HG03139 (cell line): ENCODE results near the gene ABR.
"Not testable (repeated sequence)": the region's sequence is repeated elsewhere in the genome, so short reads cannot be mapped to it uniquely, and the experiment has no call there.

ENCODE experiments used
- ATAC-seq: cut with Tn5 transposase; IDR thresholded peaks from one replicate; pipeline ENCODE4 v1.9.1; 2021; ENCODE audit not compliant: unreplicated experiment

Gene ABR

DNA sequence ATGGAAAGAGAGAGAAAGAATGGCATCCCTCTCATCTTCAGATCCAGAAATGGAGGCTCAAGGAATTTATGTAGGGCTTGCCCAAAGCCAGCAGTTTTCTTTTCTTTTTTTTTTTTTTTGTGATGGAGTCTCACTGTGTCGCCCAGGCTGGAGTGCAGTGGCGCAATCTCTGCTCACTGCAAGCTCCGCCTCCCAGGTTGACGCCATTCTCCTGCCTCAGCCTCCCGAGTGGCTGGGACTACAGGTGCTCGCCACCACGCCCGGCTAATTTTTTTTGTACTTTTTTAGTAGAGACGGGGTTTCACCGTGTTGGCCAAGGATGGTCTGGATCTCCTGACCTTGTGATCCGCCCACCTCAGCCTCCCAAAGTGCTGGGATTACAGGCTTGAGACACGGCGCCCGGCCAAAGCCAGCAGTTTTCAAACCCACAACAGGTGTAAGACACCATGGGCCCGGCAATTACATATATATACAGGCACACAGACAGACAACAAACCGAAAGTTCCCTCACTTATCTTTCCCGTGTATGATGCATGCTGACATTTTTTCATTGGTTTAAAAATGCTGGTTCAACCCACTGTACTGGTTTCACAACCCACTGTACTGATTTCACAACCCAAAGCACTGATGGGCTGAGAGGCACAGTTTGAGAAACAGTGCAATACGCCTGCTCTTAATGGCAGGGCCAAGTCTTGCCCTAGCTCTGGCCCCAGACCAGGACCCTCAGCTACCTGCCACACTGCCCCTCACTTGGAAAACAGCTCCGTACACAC, 81.6 kb downstream of the ABR start:
- ATAC-seq = not testable (repeated sequence)

DNA sequence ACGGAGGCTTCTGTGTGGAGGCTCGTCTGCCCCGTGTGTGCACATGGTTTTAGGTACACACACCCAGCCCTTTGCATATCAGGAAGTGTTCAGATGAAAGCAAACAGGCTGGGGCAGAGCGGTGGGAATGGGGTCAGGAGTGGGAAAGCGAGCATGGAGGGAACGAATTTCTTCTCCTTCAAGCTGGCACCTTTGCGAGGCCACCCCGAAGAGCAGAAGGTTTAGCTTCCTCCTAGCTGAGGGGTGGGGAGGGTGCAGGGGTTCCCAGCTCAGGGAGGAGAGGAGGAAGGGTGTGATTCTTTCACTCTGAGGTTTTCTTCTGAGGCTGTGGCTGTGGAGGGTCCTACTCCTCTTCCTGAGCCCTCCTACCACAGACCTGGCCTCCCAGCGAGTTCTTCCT, 83.6 kb downstream of the ABR start:
- no peak for ATAC-seq

DNA sequence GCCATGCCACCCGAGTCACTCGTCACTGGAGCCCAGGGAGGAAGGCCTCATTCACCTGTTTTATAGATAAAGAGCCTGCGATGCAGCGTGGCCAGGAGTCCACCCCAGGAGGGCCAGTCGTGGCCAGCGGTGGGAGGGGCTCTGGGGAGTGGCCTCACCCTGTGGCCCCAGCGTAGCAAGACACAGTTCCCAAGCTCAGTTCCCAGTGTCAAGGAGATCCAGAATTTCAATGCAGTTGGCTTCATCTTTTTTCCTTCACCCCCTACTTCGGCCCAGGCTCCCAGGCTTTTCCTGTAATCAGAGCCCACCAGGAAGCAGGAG, 84.0 kb downstream of the ABR start:
- no peak for ATAC-seq

DNA sequence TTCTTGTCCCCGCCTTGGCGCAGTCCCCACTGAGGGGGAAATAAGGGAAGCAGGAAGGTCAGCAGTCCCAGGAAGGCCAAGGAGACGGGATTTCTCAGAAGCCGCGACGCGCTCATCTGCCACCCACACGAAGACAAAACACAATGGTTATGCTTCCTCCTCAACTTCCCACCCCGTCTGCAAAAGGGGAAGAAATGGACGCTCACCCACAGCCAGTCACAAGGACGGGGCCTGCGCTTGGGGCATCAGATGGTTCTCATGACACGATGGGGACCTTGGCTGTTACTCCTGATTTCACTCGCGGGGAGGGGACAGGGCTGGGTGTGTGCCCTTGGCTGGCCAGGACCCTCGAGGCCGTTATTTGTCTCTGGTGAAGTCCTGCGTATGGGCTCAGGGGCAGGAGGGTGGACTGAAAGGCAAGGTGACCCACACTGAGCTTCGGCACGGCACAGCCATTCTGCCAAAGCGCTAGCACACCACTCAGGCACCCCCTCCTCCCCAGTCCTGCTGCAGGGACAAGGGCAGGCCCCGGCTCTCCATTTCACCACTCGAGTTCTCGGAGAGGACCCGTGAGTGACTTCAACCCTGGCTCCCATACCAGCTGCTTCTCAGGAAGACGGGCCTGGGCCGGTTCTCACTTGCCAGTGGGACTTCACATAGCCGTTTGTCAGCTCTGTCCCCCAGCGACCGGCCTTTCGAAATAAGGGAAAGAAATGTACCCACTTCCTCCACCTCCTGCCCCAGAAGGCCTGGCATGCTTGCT, 84.5 kb downstream of the ABR start:
- no peak for ATAC-seq

DNA sequence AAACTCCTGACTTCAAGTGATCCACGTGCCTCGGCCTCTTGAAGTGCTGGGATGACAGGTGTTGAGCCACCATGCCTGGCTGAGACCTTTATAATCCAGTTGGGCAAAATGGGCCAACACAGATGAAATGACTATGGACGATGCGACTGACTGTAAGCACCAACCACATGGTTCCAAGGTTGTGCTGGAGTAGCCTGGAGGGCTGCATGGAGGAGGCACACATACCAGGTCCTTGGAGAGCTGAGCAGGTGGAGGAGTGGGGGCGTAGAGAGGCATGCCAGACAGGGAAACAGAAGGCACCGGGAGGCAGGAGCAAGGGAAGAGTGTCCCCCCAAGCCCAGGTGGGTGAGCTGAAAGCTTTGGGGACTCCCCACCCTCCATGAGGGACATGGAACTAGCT, 85.2 kb downstream of the ABR start:
- no peak for ATAC-seq

DNA sequence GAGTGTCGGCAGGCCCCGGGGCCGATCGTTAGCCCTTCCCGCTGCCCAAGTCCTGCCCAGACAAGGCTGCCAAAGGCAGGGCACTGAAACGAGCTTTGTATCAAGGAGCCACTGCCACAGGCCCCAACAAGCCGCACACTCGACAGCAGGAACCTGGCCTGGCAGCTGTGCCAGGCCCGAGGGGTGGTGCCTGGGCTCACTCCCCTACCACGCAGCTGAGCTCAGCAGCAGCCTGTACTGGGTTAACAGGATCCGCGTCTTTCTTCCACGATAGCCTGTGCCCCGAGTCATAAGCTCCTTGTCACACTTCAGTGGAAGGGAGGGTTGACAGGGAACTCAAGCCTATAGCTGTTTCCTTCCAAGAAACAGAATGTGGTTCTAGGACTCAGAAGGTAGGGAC, 87.9 kb downstream of the ABR start:
- ATAC-seq = no peak

DNA sequence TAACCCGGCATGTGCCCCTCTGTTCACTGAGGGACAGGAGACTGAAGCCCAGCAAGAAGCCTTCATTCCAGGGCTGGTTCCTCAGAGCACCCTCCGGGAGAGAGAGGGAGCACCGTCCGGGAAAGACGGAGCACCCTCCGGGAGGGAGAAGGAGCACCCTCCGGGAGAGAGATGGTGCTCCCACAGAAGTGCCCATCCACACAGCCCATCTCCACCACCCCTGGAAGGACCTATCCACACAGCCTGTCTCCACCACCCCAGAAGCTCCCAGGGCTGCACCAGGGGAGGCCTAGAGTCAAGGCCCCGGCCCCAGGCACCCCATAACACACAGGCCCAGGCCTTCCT, 88.6 kb downstream of the ABR start:
- ATAC-seq = no peak

DNA sequence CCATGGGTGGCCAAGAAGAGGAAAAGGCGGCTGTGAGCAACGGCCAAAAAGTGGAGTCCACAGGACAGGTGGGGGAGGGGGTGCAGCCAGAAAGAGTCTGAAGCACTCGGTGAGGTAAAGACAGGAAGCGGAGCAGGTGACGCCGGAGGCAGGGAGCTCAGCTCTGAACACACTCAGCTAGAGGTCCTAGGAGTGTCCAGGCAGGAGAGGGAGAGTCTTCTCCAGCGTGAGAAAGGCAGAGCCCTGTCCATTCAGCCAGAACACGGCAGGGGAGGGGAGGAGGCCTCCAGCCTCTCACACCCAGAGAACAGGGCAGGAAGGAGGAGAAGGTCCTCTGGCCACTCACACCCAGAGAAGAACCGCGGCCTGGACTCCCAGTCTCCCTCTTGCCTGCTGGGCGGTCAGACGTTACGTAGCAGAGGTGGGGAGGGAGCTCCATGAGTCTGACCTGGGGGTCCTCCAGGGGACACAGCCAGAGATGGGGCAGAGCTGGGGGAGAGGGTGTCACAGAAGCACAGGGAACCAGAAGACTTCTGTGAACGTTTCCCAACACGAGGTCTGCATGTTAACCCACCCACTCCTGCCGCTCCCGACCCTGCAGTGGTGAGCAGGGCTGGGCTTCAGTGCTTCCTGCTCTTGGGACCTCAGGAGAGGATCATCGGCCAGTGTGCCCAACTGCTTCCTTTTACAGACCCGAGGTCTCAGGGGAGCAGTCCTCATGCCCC, 89.2 kb downstream of the ABR start:
- ATAC-seq = no peak

DNA sequence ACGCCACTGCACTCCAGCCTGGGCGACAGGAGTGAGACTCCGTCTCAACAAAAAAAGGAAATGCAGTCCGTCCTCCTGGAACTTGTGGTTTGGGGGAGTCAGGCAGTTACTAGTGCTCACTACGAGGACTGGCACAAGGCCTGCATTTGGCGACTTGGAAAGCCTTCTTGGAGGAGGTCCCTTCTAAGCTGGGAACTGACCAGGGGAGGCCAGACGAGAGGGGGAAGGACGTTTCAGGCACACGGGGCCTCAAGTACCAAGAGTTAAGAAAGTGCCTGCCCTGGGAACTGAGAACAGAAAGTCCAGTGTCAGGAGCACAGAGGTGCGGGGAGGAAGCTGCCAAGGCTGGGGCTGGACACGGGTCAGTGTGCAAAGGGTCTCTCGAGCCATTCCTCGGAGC, 89.9 kb downstream of the ABR start:
- no peak for ATAC-seq

DNA sequence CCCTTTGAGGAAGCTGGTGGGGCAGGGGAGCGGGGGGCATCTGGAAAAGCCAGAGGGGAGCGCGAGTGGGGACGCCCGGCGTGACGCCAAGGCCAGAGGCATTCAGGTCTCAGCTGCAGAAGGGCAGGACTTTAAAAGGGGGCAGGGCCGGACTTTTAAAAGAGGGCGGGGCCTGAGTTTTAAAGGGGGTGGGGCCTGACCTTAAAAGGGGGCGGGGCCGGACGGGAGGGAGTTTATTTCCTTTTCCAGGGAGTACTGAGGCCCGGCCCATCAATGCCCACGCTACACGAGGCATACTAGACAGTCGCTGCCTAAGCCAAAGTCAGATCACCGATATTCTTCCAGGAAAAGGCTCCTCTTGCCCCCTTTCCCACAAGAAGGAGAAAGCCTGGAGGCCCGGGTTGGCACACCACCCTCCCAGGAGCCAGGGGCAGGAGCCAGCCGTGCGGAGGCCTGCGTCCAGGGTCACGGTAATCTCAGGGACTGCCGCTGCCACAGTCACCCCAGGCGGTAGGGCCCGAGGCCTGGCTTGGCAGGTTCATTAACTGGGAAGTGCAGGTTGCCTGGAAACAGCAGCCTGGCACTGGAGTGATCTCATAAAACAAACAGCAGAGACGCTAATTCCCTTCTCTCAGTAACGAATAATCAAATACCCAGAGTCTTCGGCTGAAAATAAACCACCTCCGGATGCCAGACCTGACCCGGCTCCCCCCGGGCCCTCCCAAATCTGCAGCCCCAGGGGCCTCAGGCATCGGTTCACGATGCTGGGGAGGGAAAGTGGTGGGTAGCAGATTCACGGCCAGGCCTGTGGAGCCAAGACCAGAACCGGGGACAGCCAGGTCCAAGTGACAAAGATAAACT, 92.2 kb downstream of the ABR start:
- ATAC-seq = no peak

DNA sequence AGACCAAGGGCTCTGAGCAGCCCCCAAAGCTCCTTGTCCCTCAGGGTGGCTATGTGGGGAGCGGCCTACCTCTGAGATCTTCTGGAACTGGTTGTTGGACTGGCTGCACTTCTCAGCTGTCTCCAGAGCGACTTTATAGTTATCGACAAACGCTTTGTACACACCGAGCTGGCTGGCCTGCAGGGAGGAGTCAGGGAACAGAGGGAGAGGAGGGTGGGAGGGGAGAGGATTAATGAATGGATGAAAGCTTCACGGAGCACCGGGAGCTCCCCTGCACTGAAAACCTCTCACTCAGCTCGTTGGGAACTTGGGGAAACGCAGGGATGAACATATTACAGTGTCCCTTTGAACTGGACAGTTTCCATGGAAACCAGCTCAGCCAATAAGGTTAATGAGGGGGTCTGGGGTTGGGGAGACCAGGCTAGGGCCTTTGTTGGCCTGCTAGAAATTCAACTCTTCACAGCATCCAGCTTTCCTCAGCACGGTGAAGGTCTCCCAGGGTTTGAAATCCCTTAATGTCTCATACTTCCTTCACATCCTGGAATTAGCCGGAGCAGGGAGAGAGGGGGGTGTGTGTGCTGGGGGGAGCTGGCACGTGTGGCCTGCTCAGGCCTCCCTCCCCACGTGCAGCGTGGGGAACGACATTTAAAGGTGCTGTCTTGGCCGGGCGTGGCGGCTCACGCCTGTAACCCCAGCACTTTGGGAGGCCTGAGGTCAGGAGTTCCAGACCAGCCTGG, 96.2 kb downstream of the ABR start:
- ATAC-seq = no peak

DNA sequence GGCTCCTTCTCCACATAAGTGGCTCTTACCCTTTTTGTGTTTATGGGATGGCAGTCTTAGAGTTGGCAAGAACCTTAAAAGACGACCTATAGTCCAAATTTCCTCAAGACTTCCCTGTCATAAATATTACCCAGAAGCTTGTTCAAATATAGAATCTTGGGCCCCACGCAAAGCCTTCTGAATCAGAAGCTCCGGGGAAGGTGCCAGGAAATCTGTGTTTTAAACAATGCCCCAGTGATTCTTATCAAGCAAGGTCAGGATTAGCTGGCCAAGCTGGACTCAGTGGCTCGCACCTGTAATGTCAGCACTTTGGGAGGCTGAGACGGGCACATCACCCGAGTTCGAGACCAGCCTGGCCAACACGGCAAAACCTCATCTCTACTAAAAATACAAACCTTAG, 97.2 kb downstream of the ABR start:
- ATAC-seq = no peak

DNA sequence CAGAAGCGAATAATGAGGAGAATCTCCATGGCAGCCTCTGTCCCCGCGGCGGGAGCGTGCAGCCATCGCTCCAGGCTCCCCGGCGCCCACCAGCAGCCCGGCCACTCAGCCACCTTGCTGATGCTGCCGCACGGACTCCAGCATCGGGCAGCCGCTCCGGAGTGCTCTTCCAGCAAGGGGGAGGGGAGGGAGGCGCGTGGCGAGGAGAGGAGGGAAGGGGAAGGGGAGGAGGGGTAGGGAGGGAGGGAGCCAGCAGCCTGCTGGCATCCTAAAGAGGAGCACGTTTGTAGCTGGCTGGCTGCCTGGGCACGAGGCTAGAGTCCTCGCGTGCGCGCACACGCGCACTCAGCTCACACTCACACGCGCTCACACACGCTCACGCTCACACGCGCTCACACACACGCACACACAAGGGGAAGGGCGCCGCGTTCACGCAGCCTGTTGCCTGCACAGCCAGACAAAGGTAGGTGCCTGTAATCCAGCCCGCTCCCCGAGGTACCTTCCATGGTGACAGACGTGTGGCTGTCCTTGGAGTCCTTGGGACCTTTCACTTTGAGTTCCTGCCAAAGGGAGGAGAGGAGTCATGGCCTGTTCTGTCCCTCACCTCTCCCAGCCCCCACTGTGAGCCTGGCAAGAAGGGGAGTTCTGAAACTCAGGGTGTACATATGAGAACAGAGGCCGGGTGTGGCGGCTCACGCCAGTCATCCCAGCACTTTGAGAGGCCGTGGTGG, 100.8 kb downstream of the ABR start:
- ATAC-seq = no peak

DNA sequence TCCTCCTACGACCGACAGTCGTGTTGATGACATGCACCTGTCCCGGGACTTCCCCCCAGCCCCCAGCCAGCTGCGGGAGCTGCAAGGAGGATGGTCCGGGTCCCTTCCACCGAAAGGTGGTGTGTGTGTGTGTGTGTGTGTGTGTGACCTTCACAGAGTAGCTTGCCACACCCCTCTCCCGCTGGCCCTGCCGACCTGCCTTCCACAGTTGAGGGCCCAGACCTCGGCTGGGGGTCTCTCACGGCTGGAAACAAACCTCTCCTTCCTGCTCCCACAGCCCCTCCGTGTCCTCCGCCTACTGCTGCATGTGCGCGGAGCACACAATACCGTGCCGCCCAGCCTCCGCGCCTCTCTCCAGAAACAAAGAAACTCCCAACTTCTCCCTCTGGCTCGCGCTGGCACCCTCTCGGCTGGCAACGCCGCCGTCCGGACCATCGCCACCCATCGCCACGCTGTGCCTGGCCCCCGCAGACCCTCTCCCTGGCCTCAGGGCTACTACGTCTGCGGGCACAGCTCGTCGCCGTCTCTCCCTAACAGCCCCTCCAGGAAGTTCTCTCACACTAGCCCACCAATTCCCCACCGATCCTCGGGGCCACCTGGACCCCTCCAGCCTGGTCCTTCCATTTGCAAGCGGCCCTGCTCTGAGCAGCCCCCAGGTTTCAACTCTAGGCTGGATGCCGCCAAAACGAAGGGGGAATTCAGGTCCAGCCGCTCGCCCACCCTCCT, 101.6 kb downstream of the ABR start:
- no peak for ATAC-seq

DNA sequence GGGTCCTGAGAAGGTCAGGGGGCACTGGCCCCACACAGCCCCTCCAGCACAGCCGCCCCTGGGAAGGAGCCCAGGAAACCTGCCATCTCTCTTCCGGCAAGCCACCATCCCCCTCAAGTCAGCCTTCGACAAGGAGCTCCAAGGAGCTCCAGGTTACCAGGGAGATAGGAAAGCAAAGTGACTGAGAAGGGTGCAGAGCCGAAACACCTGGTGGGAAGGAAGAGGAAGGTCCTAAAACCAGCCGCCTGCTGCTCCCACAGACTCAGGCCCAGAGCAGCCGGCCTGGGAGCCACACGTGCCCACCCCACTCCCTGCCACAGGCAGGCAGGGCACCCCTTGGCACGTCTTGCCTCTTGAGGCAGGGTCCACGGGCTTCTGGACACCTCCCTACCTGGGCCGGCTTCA, 102.2 kb downstream of the ABR start:
- ATAC-seq = no peak

DNA sequence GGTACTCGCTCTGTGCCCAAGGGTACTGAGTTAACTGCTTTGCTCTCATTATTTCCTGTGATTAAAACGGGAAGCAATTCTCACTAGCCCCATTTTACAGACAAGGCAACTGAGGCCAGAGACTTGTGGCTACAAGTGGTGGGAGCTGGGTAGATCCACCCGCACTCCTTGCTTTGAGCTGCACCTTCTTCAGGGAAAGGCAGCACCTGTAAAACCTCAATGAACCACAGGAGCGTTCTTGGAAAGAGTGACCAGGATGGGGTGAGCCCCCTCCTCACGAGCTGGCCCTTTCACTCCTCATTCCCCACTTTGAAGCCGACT, 102.8 kb downstream of the ABR start:
- ATAC-seq = no peak

DNA sequence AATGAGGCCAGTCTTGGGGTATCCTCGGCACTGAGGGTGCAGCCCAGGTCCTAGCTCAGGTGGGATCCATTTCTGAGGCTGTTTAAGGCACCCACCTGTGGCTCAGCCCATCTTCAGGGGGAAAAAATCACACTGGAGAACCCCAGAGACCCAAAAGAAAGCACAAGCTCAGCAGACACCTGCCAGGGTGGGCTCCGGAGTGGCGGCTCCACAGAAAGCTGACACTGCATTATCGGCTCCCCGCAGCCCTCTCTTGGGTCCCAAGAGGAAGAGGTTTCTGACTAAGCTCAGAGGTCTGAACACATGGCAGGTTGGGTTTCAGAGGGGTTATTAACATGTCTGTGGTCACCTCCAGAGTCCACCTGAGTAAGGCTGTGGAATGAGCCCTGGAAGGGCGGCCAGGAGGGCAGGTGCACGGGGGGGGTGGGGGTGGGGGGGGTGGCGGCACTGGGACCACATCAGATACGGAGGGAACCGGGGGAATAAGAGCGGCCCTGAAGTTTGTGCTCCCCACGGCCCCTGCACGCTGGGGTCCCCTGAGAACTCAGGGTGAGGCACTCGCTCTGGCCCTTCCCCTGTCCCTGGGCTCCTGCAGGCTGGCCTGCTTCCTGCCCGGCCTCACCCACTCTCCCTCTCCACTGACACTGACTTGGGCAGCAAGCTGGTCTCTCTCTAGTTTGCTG, 103.3 kb downstream of the ABR start:
- ATAC-seq = no peak

DNA sequence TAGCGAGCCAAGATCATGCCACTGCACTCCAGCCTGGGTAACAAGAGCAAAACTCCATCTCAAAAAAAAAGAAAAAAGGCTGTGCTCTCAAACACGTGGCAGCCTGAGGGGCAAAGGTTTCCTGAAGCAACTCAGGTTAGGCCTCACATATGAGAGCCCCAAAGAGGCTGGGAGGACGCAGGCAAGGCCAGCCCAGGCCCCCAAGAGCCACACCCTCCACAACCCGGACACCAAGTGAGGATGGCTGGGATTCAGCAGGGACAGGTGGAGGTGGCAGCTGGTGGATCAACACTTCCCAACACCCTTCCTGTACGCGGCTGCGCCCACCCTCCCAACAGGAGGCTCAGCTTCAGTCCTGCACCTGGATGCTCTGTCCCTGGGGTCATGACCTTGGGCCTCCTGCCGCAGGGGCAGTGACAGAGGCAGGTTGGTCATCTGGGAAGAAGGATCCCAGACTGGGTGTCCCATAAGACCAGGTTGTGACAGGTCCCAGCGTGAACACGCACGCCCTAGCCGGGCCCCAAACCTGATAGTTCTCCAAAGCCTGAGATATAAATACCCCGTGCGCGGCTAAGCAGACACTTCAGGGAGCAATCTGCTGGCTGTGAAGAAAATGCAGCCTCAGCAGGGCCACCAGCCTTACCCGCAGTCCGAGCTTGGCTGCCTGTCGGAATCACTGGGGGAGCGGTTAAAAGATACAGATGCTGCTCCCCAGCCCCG, 104.7 kb downstream of the ABR start:
- ATAC-seq = no peak
